Raji (cell line): ENCODE data around the gene LYRM2.

Source experiments
- POLR2A ChIP-seq: IDR thresholded peaks from 2 replicates; pipeline ENCODE4 v1.6.1; 2011; ENCODE audit warnings: low read depth, low read length, control low read depth; ENCODE audit not compliant: insufficient read depth

The LYRM2 gene

GRCh38 chr6:89555031-89555430 lies 83.5 kb downstream of the LYRM2 start:
- TF ChIP-seq POLR2A: no peak

- TF ChIP-seq POLR2A: no peak
Observed at GRCh38 chr6:89554106-89554505, 84.4 kb downstream of the LYRM2 start.

GRCh38 chr6:89553431-89553830 lies 85.1 kb downstream of the LYRM2 start:
- no peak for TF ChIP-seq POLR2A

GRCh38 chr6:89547281-89547680 lies 91.3 kb downstream of the LYRM2 start:
- TF ChIP-seq POLR2A: no peak

- TF ChIP-seq POLR2A: no peak
Observed at GRCh38 chr6:89542866-89543265, 95.7 kb downstream of the LYRM2 start.

- no peak for TF ChIP-seq POLR2A
Observed at GRCh38 chr6:89542081-89542857, 96.3 kb downstream of the LYRM2 start.

- TF ChIP-seq POLR2A: no peak
Observed at GRCh38 chr6:89539779-89540178, 98.8 kb downstream of the LYRM2 start.

- TF ChIP-seq POLR2A: no peak
Observed at GRCh38 chr6:89536231-89536630, 102.3 kb downstream of the LYRM2 start.

- TF ChIP-seq POLR2A: no peak
Observed at GRCh38 chr6:89530982-89531381, 107.6 kb downstream of the LYRM2 start.

GRCh38 chr6:89528866-89529265 lies 109.7 kb downstream of the LYRM2 start:
- TF ChIP-seq POLR2A: no peak

GRCh38 chr6:89527634-89528033 lies 110.9 kb downstream of the LYRM2 start:
- TF ChIP-seq POLR2A: no peak

- no peak for TF ChIP-seq POLR2A
Observed at GRCh38 chr6:89526563-89526869, 112.0 kb downstream of the LYRM2 start.

GRCh38 chr6:89525786-89526562 lies 112.6 kb downstream of the LYRM2 start:
- TF ChIP-seq POLR2A: no peak

- no peak for TF ChIP-seq POLR2A
Observed at GRCh38 chr6:89522778-89523177, 115.8 kb downstream of the LYRM2 start.

GRCh38 chr6:89520736-89521135 lies 117.8 kb downstream of the LYRM2 start:
- TF ChIP-seq POLR2A: no peak

- TF ChIP-seq POLR2A: no peak
Observed at GRCh38 chr6:89518352-89519055, 120.0 kb downstream of the LYRM2 start.
